CD4-positive, CD25-positive, alpha-beta regulatory T cell (primary cell): ENCODE measurements around the gene CCM2. TPM values are rescaled to one million over a fixed set of nuclear protein-coding genes. Genes with fewer than 3 reads are reported as not detected.

ENCODE experiments used
- ATAC-seq, 2 donors: fragments of 150-1000 bp; cut with Tn5 transposase; one replicate each; pipeline ENCODE4 v1.10.0; 2021; ENCODE audit warnings: low read depth in 2 of 2, moderate number of reproducible peaks in 2 of 2, moderate library complexity in 1 of 2
- DNase-seq, 3 donors: peaks; one replicate each; pipeline versions ENCODE4 v3.0.0 to v3.0.0-alpha.2; 2012 to 2022; ENCODE audit warnings: mixed read lengths in 1 of 3
- H3K27ac ChIP-seq: one replicate; pipeline ENCODE4 v1.7.0; 2013; ENCODE audit warnings: mild to moderate bottlenecking, low read length; ENCODE audit not compliant: insufficient read depth, poor library complexity, severe bottlenecking
- H3K27me3 ChIP-seq: one replicate; pipeline ENCODE4 v1.7.0; 2013; ENCODE audit warnings: low read length; ENCODE audit not compliant: control insufficient read depth, insufficient read depth
- H3K36me3 ChIP-seq: one replicate; pipeline ENCODE4 v1.7.0; 2013; ENCODE audit warnings: mild to moderate bottlenecking, low read length, moderate library complexity; ENCODE audit not compliant: control insufficient read depth, insufficient read depth
- H3K4me1 ChIP-seq: 2 replicates; pipeline ENCODE4 v1.7.0; 2013; ENCODE audit warnings: mild to moderate bottlenecking, low read length; ENCODE audit not compliant: insufficient read depth, control insufficient read depth, poor library complexity, severe bottlenecking
- H3K4me3 ChIP-seq: one replicate; pipeline ENCODE4 v1.7.0; 2013; ENCODE audit warnings: low read depth, mild to moderate bottlenecking, low read length, moderate library complexity
- H3K9me3 ChIP-seq, 2 experiments: 1 replicate in 1 of 2; 2 replicates in 1 of 2; pipeline ENCODE4 v1.7.0; 2013; ENCODE audit warnings: low read length in 2 of 2, mild to moderate bottlenecking in 1 of 2, moderate library complexity in 1 of 2; ENCODE audit not compliant: control insufficient read depth in 2 of 2
- H3K27ac Mint-ChIP-seq, 3 donors: one replicate each; pipeline ENCODE4 v1.8.0; 2020 to 2022; ENCODE audit warnings: mild to moderate bottlenecking in 3 of 3, mixed read lengths in 3 of 3, moderate library complexity in 2 of 3
- H3K27me3 Mint-ChIP-seq: one replicate; pipeline ENCODE4 v1.8.0; 2022; ENCODE audit warnings: mild to moderate bottlenecking, mixed read lengths
- H3K36me3 Mint-ChIP-seq: one replicate; pipeline ENCODE4 v1.8.0; 2020; ENCODE audit warnings: mixed read lengths
- H3K4me1 Mint-ChIP-seq, 4 donors: one replicate each; pipeline ENCODE4 v1.8.0; 2020 to 2022; ENCODE audit warnings: mixed read lengths in 4 of 4, mild to moderate bottlenecking in 1 of 4
- H3K4me3 Mint-ChIP-seq, 4 donors: one replicate each; pipeline ENCODE4 v1.8.0; 2020 to 2022; ENCODE audit warnings: mild to moderate bottlenecking in 4 of 4, mixed read lengths in 4 of 4, moderate library complexity in 3 of 4
- H3K9me3 Mint-ChIP-seq, 7 donors: one replicate each; pipeline ENCODE4 v1.8.0; 2020 to 2022; ENCODE audit warnings: mixed read lengths in 7 of 7, mild to moderate bottlenecking in 3 of 7, moderate library complexity in 2 of 7
- polyA plus RNA-seq, 4 donors: library from polyadenylated mRNA; unstranded; fragments of 300-500 nt; fragmentation: Illumina TruSeq; gene quantifications; one replicate each; pipeline ENCODE4 v1.2.3, GENCODE V29; 2021
- total RNA-seq: library from RNA; stranded (reverse); gene quantifications from one replicate; pipeline ENCODE4 v1.2.3, GENCODE V29; 2022

CCM2 gene
- total and polyA plus RNA-seq, 5 donors from 2014 or later, result 139 to 190 (median 156) TPM

GRCh38 chr7:45092100-45092930 is 92.3 kb downstream of the CCM2 start:
- no peaks in the 10 kb centered on the region for H3K27me3 ChIP-seq
- no peak overlapping the region for H3K4me3 Mint-ChIP-seq
- H3K27ac Mint-ChIP-seq, result no peak overlapping the region
- peaks cover 5% of the 10 kb centered on the region for H3K36me3 Mint-ChIP-seq
- H3K27ac ChIP-seq, result no peak overlapping the region
- DNase-seq (no peak), ATAC-seq (no peak)
- H3K9me3 Mint-ChIP-seq, result peaks cover 0 to 8% (median 1%) of the 10 kb centered on the region in 7 donors
- no peak overlapping the region for H3K4me3 ChIP-seq
- peaks cover 15% of the 10 kb centered on the region for H3K4me1 ChIP-seq
- H3K9me3 ChIP-seq, result no peaks in the 10 kb centered on the region
- no peaks in the 10 kb centered on the region for H3K36me3 ChIP-seq
- H3K27me3 Mint-ChIP-seq, result peaks cover 27% of the 10 kb centered on the region
- H3K4me1 Mint-ChIP-seq, result peaks cover 0 to 15% (median 0%) of the 10 kb centered on the region in 4 donors

DNA sequence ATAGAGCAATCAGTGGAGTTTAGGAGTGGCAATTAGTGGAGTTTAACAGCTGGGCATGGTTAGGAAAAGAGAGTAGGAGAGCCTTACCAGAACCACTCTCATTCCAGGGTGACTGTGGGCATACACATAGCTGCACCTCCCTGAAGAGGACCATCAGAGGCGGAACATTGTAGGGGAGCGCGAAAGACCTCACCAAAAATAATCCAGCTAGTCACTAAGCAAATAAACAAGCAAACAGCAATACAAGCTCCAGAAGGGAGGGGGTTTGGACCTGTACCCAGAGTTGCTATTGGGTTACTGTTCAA is 92.9 kb downstream of the CCM2 start:
- Histone ChIP-seq H3K4me1 (peaks cover 15% of the 10 kb centered on the region), H3K9me3 (no peaks in the 10 kb centered on the region), H3K4me3 (no peak overlapping the region), H3K27ac (no peak overlapping the region), H3K27me3 (no peaks in the 10 kb centered on the region), H3K36me3 (peaks cover 1% of the 10 kb centered on the region)
- no peak overlapping the region for H3K27ac Mint-ChIP-seq
- H3K27me3 Mint-ChIP-seq, result peaks cover 26% of the 10 kb centered on the region
- H3K9me3 Mint-ChIP-seq, result peaks cover 0 to 8% (median 1%) of the 10 kb centered on the region in 7 donors
- peaks cover 5% of the 10 kb centered on the region for H3K36me3 Mint-ChIP-seq
- no peak overlapping the region for H3K4me3 Mint-ChIP-seq
- DNase-seq, result no peak
- no peak for ATAC-seq
- H3K4me1 Mint-ChIP-seq, result peaks cover 0 to 15% (median 0%) of the 10 kb centered on the region in 4 donors

GRCh38 chr7:45098983-45099839 is 99.2 kb downstream of the CCM2 start:
- Histone ChIP-seq H3K4me3 (no peak overlapping the region), H3K9me3 (no peaks in the 10 kb centered on the region), H3K36me3 (peaks cover 55% of the 10 kb centered on the region), H3K27ac (no peak overlapping the region), H3K4me1 (no peaks in the 10 kb centered on the region), H3K27me3 (no peaks in the 10 kb centered on the region)
- peaks cover 0 to 4% (median 0%) of the 10 kb centered on the region in 4 donors for H3K4me1 Mint-ChIP-seq
- ATAC-seq (no peak), DNase-seq (no peak)
- no peak overlapping the region for H3K4me3 Mint-ChIP-seq
- H3K27ac Mint-ChIP-seq, result no peak overlapping the region
- peaks cover 3% of the 10 kb centered on the region for H3K36me3 Mint-ChIP-seq
- H3K27me3 Mint-ChIP-seq, result peaks cover 3% of the 10 kb centered on the region
- H3K9me3 Mint-ChIP-seq, result no peaks in the 10 kb centered on the region

GRCh38 chr7:45099891-45100760 is 100.1 kb downstream of the CCM2 start:
- DNase-seq (no peak), ATAC-seq (no peak)
- H3K27ac ChIP-seq, result no peak overlapping the region
- H3K9me3 ChIP-seq, result no peaks in the 10 kb centered on the region
- peaks cover 3% of the 10 kb centered on the region for H3K36me3 Mint-ChIP-seq
- no peaks in the 10 kb centered on the region for H3K9me3 Mint-ChIP-seq
- H3K4me1 ChIP-seq, result no peaks in the 10 kb centered on the region
- peaks cover 64% of the 10 kb centered on the region for H3K36me3 ChIP-seq
- H3K4me1 Mint-ChIP-seq, result peaks cover 0 to 4% (median 0%) of the 10 kb centered on the region in 4 donors
- H3K27me3 ChIP-seq, result no peaks in the 10 kb centered on the region
- no peak overlapping the region for H3K27ac Mint-ChIP-seq
- no peaks in the 10 kb centered on the region for H3K27me3 Mint-ChIP-seq
- H3K4me3 ChIP-seq, result no peak overlapping the region
- H3K4me3 Mint-ChIP-seq, result no peak overlapping the region

DNA sequence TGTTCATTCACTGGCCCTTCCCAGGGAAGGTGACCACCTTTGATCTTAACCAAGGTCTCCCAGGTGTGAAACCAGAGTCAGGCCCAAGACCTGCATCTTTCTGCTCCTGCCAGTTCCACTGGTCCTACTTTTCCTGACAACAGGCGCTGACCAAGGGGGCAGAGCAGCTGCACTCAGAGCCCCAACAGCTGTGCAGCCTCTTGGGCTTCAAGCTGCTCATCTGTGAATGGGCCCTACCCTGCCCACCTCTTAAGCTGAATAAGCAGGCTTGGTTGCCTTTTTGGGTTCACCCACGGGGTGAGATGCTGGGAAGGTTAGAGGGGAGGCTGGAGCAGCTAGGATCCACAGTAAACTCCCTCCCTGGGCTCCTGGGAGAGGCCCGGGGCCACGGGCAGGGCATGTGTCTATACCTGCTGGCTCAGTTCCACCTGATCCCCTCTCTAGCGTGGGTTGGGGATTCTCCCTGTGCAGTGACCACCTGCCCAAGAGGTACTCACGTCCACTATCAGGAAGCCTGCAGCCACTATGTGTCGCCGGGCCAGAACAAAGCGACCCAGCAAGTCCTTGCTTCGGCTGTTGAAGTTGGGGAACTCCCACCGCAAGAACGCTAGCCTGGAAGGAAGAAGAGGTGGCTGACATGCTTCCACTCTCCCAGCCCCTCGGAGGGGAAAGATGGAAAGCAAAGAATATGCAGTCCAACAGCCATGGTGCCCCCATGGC is 100.9 kb downstream of the CCM2 start:
- peaks cover 4% of the 10 kb centered on the region for H3K4me1 ChIP-seq
- no peaks in the 10 kb centered on the region for H3K9me3 Mint-ChIP-seq
- no peak overlapping the region for H3K4me3 ChIP-seq
- no peak for DNase-seq
- no peaks in the 10 kb centered on the region for H3K27me3 ChIP-seq
- no peak overlapping the region for H3K4me3 Mint-ChIP-seq
- H3K27ac Mint-ChIP-seq, result peak overlapping the region in 1 of 3 donors; percentile 65
- peaks cover 72% of the 10 kb centered on the region for H3K36me3 ChIP-seq
- no peak overlapping the region for H3K27ac ChIP-seq
- H3K27me3 Mint-ChIP-seq, result no peaks in the 10 kb centered on the region
- peaks cover 3% of the 10 kb centered on the region for H3K36me3 Mint-ChIP-seq
- no peaks in the 10 kb centered on the region for H3K9me3 ChIP-seq
- ATAC-seq, result no peak
- peaks cover 0 to 4% (median 0%) of the 10 kb centered on the region in 4 donors for H3K4me1 Mint-ChIP-seq

DNA sequence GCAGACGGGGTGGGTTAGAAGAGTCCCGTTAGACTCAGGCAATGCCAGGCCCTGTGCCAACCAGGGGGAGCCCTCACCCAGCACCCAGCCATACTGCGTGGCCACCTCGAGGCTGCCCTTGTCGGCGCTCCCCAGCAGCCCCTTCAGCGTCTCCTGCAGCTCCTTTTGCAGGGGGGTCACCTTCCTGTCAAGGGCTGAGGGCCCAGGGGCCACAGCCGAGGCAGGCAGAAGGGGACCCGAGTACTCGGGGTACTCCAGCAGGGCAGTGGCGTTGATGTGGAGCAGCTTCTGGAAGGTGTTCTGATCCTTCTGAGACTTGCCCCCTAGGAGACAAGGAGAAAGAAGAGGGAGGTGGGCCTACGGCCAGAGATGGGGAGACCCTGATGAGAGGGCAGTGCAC is 101.7 kb downstream of the CCM2 start:
- no peak overlapping the region for H3K27ac Mint-ChIP-seq
- Histone ChIP-seq H3K4me1 (peaks cover 8% of the 10 kb centered on the region), H3K27me3 (no peaks in the 10 kb centered on the region), H3K36me3 (peaks cover 80% of the 10 kb centered on the region), H3K27ac (no peak overlapping the region), H3K4me3 (no peak overlapping the region), H3K9me3 (no peaks in the 10 kb centered on the region)
- DNase-seq (no peak), ATAC-seq (no peak)
- H3K27me3 Mint-ChIP-seq, result no peaks in the 10 kb centered on the region
- H3K9me3 Mint-ChIP-seq, result no peaks in the 10 kb centered on the region
- peaks cover 3% of the 10 kb centered on the region for H3K36me3 Mint-ChIP-seq
- H3K4me3 Mint-ChIP-seq, result no peak overlapping the region
- peaks cover 0 to 3% (median 1%) of the 10 kb centered on the region in 4 donors for H3K4me1 Mint-ChIP-seq
